Astrocyte (in vitro differentiated cells and primary cell): ENCODE results near the gene RAET1E. TPM values are rescaled to one million over a fixed set of nuclear protein-coding genes. Genes with fewer than 3 reads are reported as not detected.

Source experiments
- DNase-seq: peaks from one replicate; pipeline ENCODE4 v3.0.0-alpha.2; 2010; ENCODE audit warnings: low read depth
- FAIRE-seq: peaks from 2 replicates; lab custom pipeline; 2011; peaks lifted over from hg19 to GRCh38; lab: Jason Lieb, UNC
- H2AFZ ChIP-seq: 2 replicates; pipeline ENCODE4 v1.6.0; 2012; ENCODE audit warnings: low read depth, low read length, inconsistent platforms
- H3K27ac ChIP-seq: 2 replicates; pipeline ENCODE4 v1.5.1; 2011; ENCODE audit warnings: low read depth, low read length, inconsistent platforms
- H3K27me3 ChIP-seq: 2 replicates; pipeline ENCODE4 v1.6.0; 2011; ENCODE audit warnings: low read length, inconsistent platforms; ENCODE audit not compliant: insufficient read depth
- H3K36me3 ChIP-seq: 2 replicates; pipeline ENCODE4 v1.5.1; 2011; ENCODE audit warnings: low read length, inconsistent platforms; ENCODE audit not compliant: insufficient read depth
- H3K4me1 ChIP-seq: 2 replicates; pipeline ENCODE4 v1.5.1; 2011; ENCODE audit warnings: low read length, inconsistent platforms; ENCODE audit not compliant: insufficient read depth
- H3K4me2 ChIP-seq: 2 replicates; pipeline ENCODE4 v1.6.0; 2012; ENCODE audit warnings: low read length, inconsistent platforms
- H3K4me3 ChIP-seq: 2 replicates; pipeline ENCODE4 v1.5.1; 2011; ENCODE audit warnings: low read depth, mild to moderate bottlenecking, low read length, inconsistent platforms; ENCODE audit not compliant: insufficient read depth
- H3K79me2 ChIP-seq: 2 replicates; pipeline ENCODE4 v1.6.0; 2012; ENCODE audit warnings: mild to moderate bottlenecking, low read length, inconsistent platforms; ENCODE audit not compliant: insufficient read depth
- H3K9ac ChIP-seq: 2 replicates; pipeline ENCODE4 v1.6.0; 2012; ENCODE audit warnings: mild to moderate bottlenecking, low read length, inconsistent platforms
- H3K9me3 ChIP-seq: 2 replicates; pipeline ENCODE4 v1.5.1; 2012; ENCODE audit warnings: low read depth, mild to moderate bottlenecking, low read length, inconsistent platforms; ENCODE audit not compliant: insufficient read depth
- H4K20me1 ChIP-seq: 2 replicates; pipeline ENCODE4 v1.6.0; 2012; ENCODE audit warnings: low read length, inconsistent platforms; ENCODE audit not compliant: insufficient read depth
- H3K27ac Mint-ChIP-seq: one replicate; pipeline ENCODE4 v1.8.0; 2021; ENCODE audit warnings: mild to moderate bottlenecking, mixed read lengths; ENCODE audit not compliant: unreplicated experiment
- H3K27me3 Mint-ChIP-seq: one replicate; pipeline ENCODE4 v1.8.0; 2021; ENCODE audit warnings: low read depth, mixed read lengths; ENCODE audit not compliant: unreplicated experiment
- H3K36me3 Mint-ChIP-seq: one replicate; pipeline ENCODE4 v1.8.0; 2021; ENCODE audit warnings: low read depth, mixed read lengths; ENCODE audit not compliant: unreplicated experiment
- H3K4me1 Mint-ChIP-seq: one replicate; pipeline ENCODE4 v1.8.0; 2021; ENCODE audit warnings: low read depth, mixed read lengths; ENCODE audit not compliant: unreplicated experiment
- H3K4me3 Mint-ChIP-seq: one replicate; pipeline ENCODE4 v1.8.0; 2021; ENCODE audit warnings: mild to moderate bottlenecking, moderate library complexity, mixed read lengths; ENCODE audit not compliant: unreplicated experiment
- H3K9me3 Mint-ChIP-seq: one replicate; pipeline ENCODE4 v1.8.0; 2021; ENCODE audit warnings: mild to moderate bottlenecking, mixed read lengths; ENCODE audit not compliant: unreplicated experiment
- CTCF ChIP-seq: IDR thresholded peaks from 2 replicates; pipeline ENCODE4 v1.5.1; 2011; ENCODE audit warnings: low read depth, mild to moderate bottlenecking, inconsistent platforms, low read length, moderate library complexity; ENCODE audit not compliant: insufficient read depth
- EZH2 ChIP-seq: IDR thresholded peaks from 2 replicates; pipeline ENCODE4 v1.6.1; 2012; ENCODE audit warnings: mild to moderate bottlenecking, low read length, inconsistent platforms; ENCODE audit not compliant: insufficient read depth
- total RNA-seq: library from RNA; stranded (reverse); gene quantifications from 2 replicates; pipeline ENCODE4 v1.2.1, GENCODE V29; 2021

RAET1E gene
- total RNA-seq, 1 donor from 2014 or later, result not detected

GRCh38 chr6:149881860-149882259, 16.1 kb downstream of the RAET1E start:
- no peaks in the 10 kb centered on the region for H3K4me1 Mint-ChIP-seq
- H4K20me1 ChIP-seq, result no peaks in the 10 kb centered on the region
- no peak overlapping the region for H3K9ac ChIP-seq
- H3K4me2 ChIP-seq, result no peak overlapping the region
- H3K27me3 Mint-ChIP-seq, result peaks cover 60% of the 10 kb centered on the region
- H3K9me3 Mint-ChIP-seq, result no peaks in the 10 kb centered on the region
- no peak for FAIRE-seq
- no peak overlapping the region for H3K27ac Mint-ChIP-seq
- no peaks in the 10 kb centered on the region for H3K79me2 ChIP-seq
- H3K4me1 ChIP-seq, result no peaks in the 10 kb centered on the region
- H3K27me3 ChIP-seq, result peaks cover 4% of the 10 kb centered on the region
- H3K36me3 Mint-ChIP-seq, result no peaks in the 10 kb centered on the region
- DNase-seq, result no peak
- TF ChIP-seq CTCF (no peak), EZH2 (no peak)
- no peak overlapping the region for H3K4me3 ChIP-seq
- H3K27ac ChIP-seq, result no peak overlapping the region
- no peaks in the 10 kb centered on the region for H3K9me3 ChIP-seq
- no peak overlapping the region for H2AFZ ChIP-seq
- no peak overlapping the region for H3K4me3 Mint-ChIP-seq
- H3K36me3 ChIP-seq, result no peaks in the 10 kb centered on the region

GRCh38 chr6:149881066-149881766, 16.7 kb downstream of the RAET1E start:
- no peak for DNase-seq
- Histone ChIP-seq H3K9ac (no peak overlapping the region), H3K27ac (no peak overlapping the region), H2AFZ (no peak overlapping the region), H3K79me2 (no peaks in the 10 kb centered on the region), H3K36me3 (no peaks in the 10 kb centered on the region), H4K20me1 (no peaks in the 10 kb centered on the region), H3K27me3 (peaks cover 7% of the 10 kb centered on the region), H3K4me2 (no peak overlapping the region), H3K4me3 (no peak overlapping the region), H3K9me3 (no peaks in the 10 kb centered on the region), H3K4me1 (no peaks in the 10 kb centered on the region)
- H3K27ac Mint-ChIP-seq, result no peak overlapping the region
- H3K36me3 Mint-ChIP-seq, result no peaks in the 10 kb centered on the region
- no peak overlapping the region for H3K4me3 Mint-ChIP-seq
- H3K4me1 Mint-ChIP-seq, result no peaks in the 10 kb centered on the region
- FAIRE-seq, result no peak
- peaks cover 60% of the 10 kb centered on the region for H3K27me3 Mint-ChIP-seq
- TF ChIP-seq CTCF (no peak), EZH2 (no peak)
- no peaks in the 10 kb centered on the region for H3K9me3 Mint-ChIP-seq

DNA sequence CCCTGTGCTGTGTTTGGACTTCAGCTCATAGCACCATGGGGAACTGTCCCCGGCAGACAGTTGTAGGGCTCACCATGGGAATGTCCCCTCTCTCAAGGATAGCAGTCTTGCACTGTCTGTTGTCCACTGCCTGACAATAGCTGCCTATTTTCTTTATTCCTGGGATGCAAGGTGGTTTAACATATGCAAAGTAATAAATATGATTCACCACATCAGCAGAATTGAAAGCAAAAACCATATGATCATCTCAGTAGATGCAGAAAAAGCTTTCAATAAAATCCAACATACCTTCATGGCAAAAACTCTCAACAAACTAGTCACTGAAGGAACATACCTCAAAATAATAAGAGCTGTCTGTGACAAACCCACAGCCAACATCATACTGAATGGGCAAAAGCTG, 20.3 kb downstream of the RAET1E start:
- H2AFZ ChIP-seq, result no peak overlapping the region
- H3K9me3 ChIP-seq, result no peaks in the 10 kb centered on the region
- no peaks in the 10 kb centered on the region for H3K79me2 ChIP-seq
- DNase-seq (no peak), FAIRE-seq (no peak)
- no peak overlapping the region for H3K4me3 ChIP-seq
- H3K4me1 ChIP-seq, result no peaks in the 10 kb centered on the region
- H3K27ac Mint-ChIP-seq, result no peak overlapping the region
- H4K20me1 ChIP-seq, result no peaks in the 10 kb centered on the region
- no peak overlapping the region for H3K4me3 Mint-ChIP-seq
- no peak overlapping the region for H3K9ac ChIP-seq
- H3K9me3 Mint-ChIP-seq, result no peaks in the 10 kb centered on the region
- H3K36me3 Mint-ChIP-seq, result no peaks in the 10 kb centered on the region
- H3K4me1 Mint-ChIP-seq, result no peaks in the 10 kb centered on the region
- H3K27me3 ChIP-seq, result peaks cover 7% of the 10 kb centered on the region
- H3K27me3 Mint-ChIP-seq, result peaks cover 39% of the 10 kb centered on the region
- no peaks in the 10 kb centered on the region for H3K36me3 ChIP-seq
- no peak overlapping the region for H3K4me2 ChIP-seq
- TF ChIP-seq CTCF, result no peak
- no peak for TF ChIP-seq EZH2
- no peak overlapping the region for H3K27ac ChIP-seq
